Esophagus squamous epithelium (tissue), 4 donors: Measurements from ENCODE around the gene GPSM1.

Source experiments
- CTCF ChIP-seq, 6 experiments: fragments of 450-650 bp in 4 of 6; fragments of 200-600 bp in 2 of 6; sonication (generic) in 2 of 6; IDR thresholded peaks; one replicate each; pipeline ENCODE4 v1.5.1; 2016 to 2019; ENCODE audit warnings: antibody characterized with exemption in 6 of 6, mild to moderate bottlenecking in 4 of 6, moderate library complexity in 4 of 6
- POLR2A ChIP-seq, 4 donors: fragments of 450-650 bp; IDR thresholded peaks; one replicate each; pipeline ENCODE4 v1.6.1; 2017; ENCODE audit warnings: antibody characterized with exemption in 4 of 4, mild to moderate bottlenecking in 4 of 4, moderate library complexity in 3 of 4

- TF ChIP-seq CTCF (IDR thresholded peaks at IDR 0.05) (no peak), POLR2A (IDR thresholded peaks at IDR 0.05) (no peak)
Measured at GRCh38 chr9:136378170-136379002, 51.0 kb downstream of the GPSM1 start.
